HG03103 (cell line): Measurements from ENCODE around the gene GALNT9.

ENCODE experiments used
- ATAC-seq: cut with Tn5 transposase; IDR thresholded peaks from one replicate; pipeline ENCODE4 v1.9.1; 2021; ENCODE audit warnings: low read depth; ENCODE audit not compliant: unreplicated experiment

The GALNT9 gene

DNA sequence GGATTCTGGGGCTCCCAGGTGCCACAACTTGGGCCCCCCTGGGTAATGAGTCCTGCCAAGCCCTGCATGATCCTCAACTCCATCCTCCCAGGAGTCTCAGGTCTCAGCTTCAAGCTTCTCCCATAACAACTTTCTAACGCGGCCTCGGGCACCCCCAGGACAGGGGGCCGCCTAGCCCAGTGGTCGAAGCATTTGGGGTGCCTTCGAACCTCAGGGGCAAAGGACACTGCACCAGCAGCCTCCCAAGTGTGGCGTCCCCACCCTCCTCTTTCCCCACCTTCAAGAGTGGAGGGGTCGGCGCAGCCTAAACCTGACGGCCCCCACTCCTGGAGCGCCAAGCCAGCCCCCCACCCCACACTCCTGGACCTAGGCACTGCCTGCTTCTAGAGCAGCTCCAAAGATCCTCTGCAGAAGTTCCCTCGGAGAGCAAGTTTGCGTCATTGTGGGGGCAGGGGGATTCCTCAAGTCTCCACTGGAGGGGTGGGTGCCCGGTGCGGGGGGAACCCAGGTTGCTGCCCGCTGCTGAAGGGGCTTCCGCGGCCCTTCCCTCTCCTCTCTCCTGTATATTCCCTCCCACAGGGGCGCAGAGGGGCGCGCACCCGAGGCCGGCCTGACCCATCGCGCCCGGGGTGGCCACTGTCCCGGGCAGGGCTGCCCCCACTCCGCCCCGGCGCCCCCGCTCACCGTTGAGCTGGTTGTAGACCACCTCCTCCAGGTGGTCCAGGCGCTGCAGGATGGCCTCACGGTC is 933 bp downstream of the GALNT9 start:
- ATAC-seq, result no peak

DNA sequence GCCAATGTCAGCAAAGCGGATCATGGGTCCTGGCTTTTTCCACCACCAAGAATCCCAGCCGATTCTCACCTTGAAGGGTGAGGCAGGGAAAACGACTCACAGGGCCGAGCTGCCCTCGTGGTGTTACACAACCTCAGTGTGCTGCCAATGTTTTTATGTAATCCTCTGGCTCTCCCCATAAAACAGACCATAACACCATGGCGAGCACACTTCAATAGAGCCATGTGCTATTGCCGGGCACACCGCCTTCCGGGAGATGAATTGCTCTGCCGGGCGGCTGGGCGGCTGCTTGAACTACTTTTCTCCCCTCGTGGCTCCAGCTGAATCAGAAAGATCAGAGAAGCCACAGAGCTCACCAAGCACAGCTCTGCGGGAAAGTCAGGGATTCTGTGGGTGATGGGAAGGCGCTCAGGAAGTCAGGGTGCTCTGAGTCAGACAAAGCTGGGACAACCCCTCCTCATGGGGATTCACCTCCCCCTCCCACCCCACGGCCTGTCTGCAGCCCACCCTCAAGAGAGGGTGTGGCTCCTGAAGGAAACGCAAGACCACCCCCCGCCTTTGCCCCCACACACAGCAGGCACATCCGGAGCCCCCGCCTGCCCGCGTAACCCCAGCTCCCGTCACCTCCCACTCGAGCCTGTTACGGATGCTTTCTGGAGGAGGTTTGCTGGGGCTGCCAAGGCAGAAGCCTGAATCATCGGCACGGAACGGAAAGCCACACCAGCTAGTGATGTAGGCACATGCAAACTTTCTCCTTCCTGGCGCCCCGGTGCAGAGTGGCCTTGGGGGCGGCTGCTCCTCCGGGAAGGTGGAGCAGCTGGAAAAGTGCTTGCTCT is 1.8 kb downstream of the GALNT9 start:
- no peak for ATAC-seq

DNA sequence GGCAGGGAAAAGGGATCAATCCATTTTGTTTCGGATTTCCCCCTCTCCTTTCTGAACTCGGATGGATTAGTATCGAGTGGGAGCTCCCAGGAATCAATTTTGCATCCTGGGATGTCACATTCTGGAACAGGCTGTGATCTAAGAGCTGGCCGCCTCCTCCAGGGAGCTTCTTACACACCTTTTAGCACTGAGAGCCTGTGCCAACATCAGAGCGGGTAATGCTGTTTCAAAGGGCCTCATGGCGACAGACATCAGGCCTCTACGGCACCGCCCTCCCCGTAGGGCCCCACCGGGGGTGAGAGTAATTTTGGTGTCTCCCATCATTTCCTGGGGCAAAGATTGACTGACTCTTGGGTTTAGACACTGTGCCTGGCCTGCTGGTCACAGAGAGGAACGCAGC is 2.7 kb downstream of the GALNT9 start:
- no peak for ATAC-seq

DNA sequence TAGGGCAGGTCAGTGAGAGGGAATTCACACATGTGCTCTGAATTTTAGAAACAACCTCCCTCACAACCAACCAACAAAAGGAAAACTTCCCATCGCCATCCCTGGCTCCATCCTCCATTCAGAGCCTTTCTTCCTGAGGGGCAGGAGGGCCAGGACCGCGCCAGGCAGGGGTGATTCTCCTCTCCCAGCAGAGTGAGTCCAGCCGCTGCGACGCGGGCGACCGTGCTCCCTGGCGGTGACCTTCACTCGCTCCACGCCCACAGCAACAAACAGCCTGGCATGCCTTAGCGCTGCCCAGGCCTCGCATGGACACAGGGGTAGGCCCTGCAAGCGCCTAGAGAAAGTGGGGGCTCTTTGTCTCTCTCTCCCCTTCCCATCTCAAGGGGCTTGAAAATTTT is 3.7 kb downstream of the GALNT9 start:
- ATAC-seq, result no peak

DNA sequence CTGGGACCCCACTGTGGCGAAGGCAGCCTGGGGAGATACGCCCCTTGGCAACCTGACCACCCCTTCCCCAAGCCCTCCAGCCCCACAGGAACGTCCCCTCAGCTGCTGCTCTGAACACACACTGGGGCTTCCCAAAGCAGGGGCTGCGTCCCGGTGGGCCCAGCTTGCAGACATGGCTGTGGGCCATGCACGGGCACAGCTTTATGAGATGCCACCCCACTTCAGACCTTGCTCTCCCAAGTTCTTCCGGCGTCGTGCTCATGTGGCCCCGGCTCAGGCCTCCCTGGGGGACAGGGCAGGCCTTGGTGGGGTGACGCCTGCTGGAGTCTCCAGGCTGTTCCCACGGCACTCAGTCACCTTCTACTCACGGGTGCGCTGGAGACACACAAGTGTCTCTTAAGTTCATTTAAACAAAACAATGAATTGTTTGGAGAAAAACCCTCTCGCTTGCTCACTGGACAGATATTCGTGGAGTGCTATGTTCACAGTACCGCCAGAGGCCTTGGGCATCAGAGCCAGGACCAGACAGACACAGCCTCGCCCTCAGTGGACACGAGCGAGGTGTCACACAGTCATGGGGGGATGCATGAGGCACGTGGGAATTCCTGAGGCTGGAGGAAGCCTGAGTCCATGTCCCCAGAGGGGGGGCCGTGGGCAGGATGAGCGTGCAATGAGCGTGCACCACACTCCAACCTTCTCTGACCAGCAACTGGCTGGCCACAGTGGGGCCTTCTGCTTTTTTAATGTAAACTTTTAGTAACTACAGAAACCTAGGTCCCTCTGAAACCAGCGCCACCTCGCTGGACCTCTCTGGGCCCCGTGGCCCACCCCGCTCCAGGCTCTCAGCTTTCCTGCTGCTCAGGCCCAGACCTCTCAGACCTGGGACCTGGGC is 4.3 kb downstream of the GALNT9 start:
- no peak for ATAC-seq

DNA sequence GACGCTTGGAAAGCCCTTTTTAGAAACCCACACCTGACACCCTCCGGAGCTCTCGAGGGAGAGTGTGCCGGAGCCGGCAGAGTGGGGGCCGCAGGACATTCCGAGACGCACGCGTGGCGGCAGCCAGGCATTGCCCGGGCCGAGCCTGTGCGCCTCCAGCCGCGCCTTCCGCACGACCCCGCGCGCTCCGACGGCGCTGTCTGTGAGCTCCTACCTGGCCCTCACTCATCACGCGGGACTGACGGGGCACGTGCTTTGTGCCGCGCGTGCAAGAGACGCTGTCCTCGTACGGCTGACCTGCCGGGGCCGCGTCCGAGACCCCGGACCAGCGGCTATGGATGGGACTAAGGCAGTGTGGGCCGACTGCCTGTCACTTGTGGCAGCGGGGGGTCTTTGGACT is 5.2 kb downstream of the GALNT9 start:
- no peak for ATAC-seq

DNA sequence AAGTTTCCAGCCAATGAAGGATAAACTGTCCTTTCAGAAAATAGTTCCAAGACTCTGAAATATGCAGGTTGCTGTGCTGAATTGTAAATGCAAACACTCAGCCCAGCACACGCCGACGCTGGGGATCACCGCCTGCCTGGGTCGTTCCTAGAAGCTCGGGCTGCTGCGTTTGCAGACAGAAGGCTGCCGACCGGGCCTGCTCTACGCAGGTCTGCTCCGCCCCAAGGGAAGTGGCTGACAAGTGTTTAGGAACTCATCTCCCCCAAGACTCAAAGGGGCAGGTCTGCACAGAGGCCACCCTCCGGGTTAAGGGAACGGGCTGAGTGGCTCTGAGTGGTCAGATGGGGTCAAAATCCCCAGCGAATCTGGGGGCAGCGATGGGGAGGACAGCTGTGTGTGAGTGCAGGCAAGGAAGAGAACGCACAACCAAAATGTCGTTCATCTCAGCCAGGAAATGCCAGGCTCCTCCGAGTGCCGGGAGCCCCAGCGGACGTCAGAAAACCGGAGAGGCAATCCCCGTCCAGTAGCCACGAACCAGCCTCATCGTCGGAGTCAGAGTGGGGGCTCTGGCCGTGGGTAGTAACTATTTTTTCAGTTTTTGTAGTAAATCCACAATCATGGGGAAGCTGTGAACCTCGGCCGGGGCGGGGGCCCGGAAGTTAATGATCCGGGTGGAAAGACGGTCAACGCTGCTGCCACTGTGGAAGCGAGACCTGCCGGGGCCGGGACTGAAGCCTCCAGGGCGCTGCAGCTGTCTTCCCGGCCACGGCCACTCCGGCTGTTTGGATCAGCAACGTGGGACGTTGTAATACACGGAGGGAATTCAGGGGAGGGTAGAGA is 6.0 kb downstream of the GALNT9 start:
- ATAC-seq, result no peak

DNA sequence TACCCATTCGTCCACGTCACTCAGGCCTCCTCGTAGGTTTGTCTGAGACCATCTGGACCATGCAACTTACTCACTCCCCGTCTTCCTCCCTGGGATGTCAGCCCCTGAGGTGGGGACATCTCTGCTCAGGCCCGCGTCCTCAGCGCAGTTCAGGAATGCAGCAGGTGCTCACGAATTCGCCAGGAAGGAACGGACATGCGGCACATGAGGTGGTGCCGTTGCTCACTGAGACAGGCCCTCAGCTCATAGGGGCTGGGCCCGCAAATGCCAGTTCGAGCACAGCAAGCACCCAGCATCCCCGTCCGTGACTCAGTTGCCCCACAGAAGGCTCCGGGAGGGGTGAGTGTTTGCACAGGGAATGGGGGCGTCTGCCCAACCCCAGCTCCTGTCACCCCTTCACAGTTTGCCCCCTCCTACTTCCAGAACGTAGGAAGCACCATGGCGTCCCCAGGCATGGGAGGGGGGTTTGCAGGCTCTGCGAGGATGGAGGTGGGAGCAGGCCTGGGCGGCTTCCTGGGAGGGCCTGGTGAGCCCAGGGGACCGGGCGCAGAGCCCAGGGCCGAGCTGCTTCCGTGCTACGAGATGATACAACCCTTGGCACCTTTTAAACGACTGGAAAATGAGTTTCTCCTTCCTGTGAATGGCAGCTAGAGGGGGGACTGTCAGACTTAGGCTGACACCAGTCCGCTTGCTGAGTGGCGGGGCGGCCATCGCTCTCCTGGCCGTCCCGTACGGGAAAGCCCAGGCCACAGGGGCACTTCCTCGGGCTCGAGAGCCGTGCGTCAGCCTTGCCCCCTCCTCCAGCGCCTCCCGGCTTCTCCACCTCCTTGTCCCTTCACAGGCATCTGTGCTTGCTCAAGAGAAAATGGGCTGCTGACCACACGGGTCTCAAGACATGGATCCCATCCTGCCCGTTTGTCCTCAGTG is 6.9 kb downstream of the GALNT9 start:
- no peak for ATAC-seq

DNA sequence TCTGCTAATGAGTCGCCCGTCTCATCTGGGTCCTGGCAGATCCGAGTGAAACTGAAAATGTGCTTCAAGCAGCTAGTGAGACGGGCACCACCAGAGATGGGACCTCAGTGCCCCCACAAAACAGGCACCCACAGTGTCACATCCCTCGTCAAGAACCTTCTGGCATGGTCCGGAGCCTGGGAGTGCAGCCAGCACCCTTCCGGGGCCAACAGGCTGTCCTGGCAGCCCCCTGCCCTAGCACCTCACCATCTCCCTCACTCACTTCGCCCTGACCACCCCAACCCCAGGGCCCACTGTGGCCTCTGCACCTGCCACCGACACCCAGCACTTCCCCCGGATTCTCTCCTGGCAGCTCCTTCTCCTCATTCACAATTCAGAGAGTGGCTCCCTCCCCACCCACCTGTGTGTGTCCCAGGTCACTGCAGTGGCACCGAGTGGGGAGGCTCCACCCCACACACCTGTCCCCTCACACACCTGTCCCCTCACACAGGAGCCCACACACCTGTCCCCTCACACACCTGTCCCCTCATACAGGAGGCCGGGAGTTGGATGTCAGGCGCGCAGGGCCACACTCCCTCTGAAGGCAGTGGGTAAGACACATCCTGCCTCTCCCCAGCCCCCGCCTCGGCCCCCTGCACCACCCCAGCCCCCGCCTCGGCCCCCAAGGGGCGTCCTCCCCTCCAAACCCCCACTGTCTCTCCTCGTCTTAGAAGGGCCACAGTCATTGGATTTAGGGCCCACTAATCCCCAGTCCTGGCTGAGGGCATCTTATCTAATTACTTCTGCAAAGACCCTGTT is 7.9 kb downstream of the GALNT9 start:
- no peak for ATAC-seq

DNA sequence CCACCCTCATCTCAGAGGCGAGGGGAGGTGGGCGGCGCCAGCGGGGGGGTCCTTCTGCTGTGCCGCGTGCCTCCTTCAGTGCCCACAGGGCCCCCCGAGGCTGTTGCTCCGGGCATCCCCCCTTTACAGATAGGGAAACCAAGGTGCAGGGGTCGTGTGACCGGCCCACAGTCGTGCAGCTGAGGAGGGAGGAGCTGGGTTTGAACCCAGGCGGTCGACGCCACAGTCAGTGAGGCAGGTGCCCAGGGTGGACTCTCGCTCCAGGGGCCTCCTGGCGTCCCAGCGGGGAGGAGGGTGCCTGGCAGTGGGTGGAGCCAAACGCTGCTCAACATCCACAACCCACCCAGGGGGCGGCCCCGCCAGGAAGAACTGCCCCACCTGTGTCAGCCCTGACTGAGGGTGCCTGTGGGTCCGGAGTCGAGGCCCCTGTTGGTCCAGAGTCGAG is 8.6 kb downstream of the GALNT9 start:
- ATAC-seq, result no peak

DNA sequence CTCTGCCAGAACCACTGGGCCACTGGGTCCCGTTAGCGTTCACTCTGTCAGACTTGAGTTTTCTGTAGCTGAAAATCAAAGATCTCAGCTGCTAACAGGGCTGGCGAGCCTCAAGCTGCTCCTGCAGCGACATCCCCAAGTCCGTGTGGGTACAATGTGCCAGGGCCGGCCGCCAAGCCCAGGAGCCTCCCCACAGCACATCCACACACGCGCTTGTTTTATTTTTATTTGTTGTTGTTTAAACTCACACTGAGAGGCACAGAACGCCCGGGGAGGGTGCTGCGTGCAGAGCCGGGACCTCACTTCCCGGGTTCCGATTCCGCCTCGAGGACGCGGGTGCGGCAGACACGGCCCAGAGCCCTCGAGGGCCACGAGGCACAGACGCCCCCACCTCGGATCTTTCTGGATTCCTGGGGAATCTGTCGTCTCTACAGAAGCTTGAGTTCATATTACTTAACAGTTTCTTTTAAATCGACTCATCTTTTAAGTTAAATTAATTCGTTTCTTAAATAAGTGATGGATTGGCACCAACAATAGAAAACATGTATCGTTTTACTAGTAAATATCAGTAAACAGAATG is 9.3 kb downstream of the GALNT9 start:
- no peak for ATAC-seq

DNA sequence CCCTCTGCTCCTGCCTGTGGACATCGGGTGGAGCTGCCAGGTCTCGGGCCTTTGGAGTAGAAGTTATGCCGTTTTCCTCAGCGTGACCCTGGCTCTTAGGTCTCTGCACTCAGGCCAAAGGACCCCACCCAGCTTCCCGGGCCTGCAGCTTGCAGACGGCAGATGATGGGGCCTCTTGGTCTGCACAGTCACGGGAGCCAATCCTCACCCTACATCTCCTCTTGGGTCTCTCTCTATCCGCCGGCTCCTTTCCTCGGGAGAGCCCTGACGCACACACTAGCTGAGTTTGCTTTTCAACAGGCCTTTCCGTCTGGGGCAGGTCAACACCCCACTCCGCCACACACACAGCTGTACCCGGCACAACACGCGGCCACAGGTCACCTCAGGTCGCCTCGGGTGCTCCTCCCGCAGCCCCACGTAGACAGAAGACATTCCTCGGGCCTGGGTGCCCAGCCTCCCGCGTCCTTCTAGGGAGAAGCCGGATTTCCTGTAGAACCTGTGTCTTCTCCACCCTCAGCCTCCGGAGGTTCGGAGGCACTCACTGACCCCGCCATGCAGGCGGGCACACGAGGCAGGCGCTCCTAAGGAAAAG is 9.9 kb downstream of the GALNT9 start:
- no peak for ATAC-seq

DNA sequence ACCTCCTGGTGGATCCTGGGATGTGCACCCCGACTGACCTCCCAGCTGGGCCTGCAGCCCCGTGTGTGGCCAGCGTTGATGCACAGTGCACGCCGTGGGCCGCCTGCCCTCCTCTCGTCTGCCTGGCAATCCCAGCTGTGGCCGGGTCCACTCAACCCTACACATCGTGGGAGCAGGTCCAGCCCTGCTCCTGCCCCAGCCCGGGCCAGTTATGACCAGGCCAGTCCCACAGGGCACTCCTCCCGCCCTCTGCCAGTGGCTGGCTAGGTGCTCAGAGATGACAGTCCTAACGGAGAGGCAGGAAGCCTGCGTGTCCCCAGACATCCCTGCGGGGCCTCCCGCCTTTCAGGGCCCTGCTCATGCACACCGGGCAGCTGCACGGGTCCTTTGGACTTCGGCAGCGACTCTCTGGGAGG is 10.8 kb downstream of the GALNT9 start:
- no peak for ATAC-seq

DNA sequence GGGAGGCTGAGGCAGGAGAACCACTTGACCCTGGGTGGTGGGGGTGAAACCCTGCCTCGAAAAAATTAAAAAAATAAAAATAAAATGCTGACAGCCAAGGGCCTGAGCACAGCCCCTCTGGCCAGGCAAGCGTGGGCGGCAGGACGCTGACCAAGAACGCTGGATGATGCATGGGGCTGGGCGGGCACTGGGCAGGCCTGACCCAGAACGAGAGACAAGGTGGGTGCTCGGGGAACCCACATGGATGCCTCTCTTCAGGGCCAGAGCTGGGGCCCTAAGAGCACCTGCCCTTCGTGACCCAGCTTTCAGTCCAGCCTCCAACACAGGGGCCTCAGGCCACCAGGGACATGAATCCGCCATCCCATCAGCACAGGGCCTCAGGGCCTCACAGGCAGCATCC is 11.3 kb downstream of the GALNT9 start:
- ATAC-seq, result no peak

DNA sequence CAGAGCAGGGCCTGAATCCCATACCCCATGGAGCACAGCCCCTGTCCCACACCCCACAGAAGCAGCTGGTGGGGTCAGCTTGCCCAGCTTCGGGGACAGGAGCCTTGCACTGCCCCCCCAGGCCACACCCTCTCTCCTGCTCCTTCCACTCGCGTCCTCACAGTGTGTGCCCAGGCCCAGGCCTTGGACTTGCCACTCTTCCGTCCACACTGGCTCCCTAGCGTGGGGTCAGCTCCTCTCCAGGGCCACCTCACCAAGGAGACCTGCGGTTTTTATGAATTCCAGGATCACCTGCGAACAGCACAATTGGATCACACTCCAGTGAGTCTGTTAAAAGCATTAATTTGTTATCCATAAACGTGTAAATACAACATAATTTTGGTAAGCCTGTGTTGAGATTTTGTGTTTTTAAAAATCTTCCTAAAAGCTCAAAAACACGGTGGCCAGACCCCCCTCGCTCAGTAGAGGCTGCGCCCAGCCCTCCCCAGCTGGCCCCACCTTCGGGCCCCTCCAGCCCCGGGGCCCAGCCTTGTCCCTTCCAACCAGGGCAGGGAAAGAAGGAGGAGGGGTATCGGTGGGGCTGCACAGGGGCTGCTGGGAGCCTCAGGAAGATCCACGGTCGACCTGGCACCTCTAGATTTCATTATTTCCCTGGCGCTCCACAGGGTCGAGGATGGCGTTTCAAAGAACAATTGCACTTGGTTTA is 12.0 kb downstream of the GALNT9 start:
- ATAC-seq, result no peak

DNA sequence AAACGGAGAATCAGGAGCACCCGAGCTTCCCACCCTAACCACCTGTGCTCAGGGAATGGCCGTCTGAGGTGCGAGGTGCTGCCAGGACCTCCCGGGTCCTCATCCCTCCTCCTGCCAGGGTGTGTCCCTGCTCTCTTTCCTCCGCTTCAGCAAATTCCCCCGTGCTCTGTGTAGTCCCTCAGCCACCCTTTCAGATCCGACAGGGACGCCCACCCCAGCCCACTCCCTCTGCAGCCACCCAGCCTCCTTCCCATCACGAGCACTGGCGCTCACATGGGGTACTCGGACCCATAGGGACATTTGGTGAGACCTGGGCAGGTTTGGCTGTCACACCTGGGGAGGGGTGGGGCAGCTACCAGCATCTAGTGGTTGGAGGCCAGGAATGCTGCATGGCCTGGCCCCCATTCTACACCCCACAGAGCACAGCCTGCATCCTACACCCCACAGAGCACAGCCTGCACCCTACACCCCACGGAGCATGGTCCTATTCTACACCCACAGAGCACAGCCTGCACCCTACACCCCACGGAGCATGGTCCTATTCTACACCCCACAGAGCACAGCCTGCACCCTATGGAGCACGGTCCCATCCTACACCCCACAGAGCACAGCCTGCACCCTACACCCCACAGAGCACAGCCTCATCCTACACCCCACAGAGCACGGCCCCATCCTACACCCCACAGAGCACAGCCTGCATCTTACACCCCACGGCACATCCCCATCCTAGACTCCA is 12.7 kb downstream of the GALNT9 start:
- ATAC-seq, result no peak
